Right atrium auricular region (tissue), 2 donors: ENCODE results near the gene TFDP2. TPM values are rescaled to one million over a fixed set of nuclear protein-coding genes. Genes with fewer than 3 reads are reported as not detected.
"Not testable (repeated sequence)": the region's sequence is repeated elsewhere in the genome, so short reads cannot be mapped to it uniquely, and the experiment has no call there.

ENCODE experiments used
- DNase-seq: peaks from one replicate; pipeline ENCODE4 v3.0.0-alpha.2; 2019; ENCODE audit warnings: low spot score
- H3K27ac ChIP-seq, 2 donors: fragments of 200-600 bp; sonication (generic); 1 replicate in 1 of 2; 2 replicates in 1 of 2; pipeline ENCODE4 v1.5.1; 2016 to 2019
- H3K27me3 ChIP-seq, 2 donors: fragments of 200-600 bp; sonication (generic); one replicate each; pipeline versions ENCODE4 v1.5.1 to v1.6.0; 2017 to 2019
- H3K36me3 ChIP-seq: fragments of 200-600 bp; sonication (generic); one replicate; pipeline ENCODE4 v1.5.1; 2016
- H3K4me1 ChIP-seq, 2 donors: fragments of 200-600 bp; sonication (generic); one replicate each; pipeline versions ENCODE4 v1.5.1 to v1.6.0; 2017 to 2019
- H3K4me3 ChIP-seq, 2 donors: fragments of 200-600 bp; sonication (generic); 1 replicate in 1 of 2; 2 replicates in 1 of 2; pipeline ENCODE4 v1.5.1; 2017 to 2019; ENCODE audit warnings: mild to moderate bottlenecking in 1 of 2, moderate library complexity in 1 of 2
- H3K9me3 ChIP-seq, 2 donors: fragments of 200-600 bp; sonication (generic); one replicate each; pipeline ENCODE4 v1.5.1; 2019
- total RNA-seq, 2 donors: library from RNA; depleted of rRNA; stranded (reverse); fragments of >200 nt; gene quantifications; one replicate each; pipeline ENCODE4 v1.1.0, GENCODE V29; 2016
- TF ChIP-seq, protein P1 (sequence below), 2 donors: fragments of 200-600 bp; sonication (generic); IDR thresholded peaks; one replicate each; pipeline ENCODE4 v1.5.1; 2019; ENCODE audit warnings: antibody characterized with exemption in 2 of 2

TFDP2 gene
- total RNA-seq, 2 donors from 2014 or later: 30.2 to 59.3 TPM

DNA sequence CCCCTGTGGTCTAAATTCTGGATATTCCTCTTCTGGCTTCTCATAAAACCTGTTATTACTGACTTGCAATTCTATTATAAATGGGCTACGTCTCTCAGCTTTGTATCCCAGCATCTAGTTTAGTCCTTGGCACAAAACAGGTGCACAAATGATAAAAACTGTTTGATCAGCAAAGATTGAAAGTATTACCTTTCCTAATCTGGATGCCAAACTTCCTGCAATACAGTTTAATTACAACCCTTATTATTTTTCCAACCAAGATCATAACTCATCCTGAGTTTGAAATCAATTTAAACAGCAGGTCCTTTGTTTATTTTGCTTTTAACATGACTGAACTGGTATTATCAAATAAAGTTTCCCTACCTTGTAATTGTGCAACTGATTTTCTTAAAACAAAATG is 140.3 kb downstream of the TFDP2 start:
- H3K27me3 ChIP-seq: no peaks in the 10 kb centered on the region
- H3K36me3 ChIP-seq: no peaks in the 10 kb centered on the region
- no peaks in the 10 kb centered on the region for H3K9me3 ChIP-seq
- TF ChIP-seq, protein P1, sequence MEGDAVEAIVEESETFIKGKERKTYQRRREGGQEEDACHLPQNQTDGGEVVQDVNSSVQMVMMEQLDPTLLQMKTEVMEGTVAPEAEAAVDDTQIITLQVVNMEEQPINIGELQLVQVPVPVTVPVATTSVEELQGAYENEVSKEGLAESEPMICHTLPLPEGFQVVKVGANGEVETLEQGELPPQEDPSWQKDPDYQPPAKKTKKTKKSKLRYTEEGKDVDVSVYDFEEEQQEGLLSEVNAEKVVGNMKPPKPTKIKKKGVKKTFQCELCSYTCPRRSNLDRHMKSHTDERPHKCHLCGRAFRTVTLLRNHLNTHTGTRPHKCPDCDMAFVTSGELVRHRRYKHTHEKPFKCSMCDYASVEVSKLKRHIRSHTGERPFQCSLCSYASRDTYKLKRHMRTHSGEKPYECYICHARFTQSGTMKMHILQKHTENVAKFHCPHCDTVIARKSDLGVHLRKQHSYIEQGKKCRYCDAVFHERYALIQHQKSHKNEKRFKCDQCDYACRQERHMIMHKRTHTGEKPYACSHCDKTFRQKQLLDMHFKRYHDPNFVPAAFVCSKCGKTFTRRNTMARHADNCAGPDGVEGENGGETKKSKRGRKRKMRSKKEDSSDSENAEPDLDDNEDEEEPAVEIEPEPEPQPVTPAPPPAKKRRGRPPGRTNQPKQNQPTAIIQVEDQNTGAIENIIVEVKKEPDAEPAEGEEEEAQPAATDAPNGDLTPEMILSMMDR (IDR thresholded peaks at IDR 0.05): no peak
- H3K4me3 ChIP-seq: no peak overlapping the region
- no peak overlapping the region for H3K27ac ChIP-seq
- H3K4me1 ChIP-seq: peaks cover 0 to 5% of the 10 kb centered on the region in 2 donors
- no peak for DNase-seq

DNA sequence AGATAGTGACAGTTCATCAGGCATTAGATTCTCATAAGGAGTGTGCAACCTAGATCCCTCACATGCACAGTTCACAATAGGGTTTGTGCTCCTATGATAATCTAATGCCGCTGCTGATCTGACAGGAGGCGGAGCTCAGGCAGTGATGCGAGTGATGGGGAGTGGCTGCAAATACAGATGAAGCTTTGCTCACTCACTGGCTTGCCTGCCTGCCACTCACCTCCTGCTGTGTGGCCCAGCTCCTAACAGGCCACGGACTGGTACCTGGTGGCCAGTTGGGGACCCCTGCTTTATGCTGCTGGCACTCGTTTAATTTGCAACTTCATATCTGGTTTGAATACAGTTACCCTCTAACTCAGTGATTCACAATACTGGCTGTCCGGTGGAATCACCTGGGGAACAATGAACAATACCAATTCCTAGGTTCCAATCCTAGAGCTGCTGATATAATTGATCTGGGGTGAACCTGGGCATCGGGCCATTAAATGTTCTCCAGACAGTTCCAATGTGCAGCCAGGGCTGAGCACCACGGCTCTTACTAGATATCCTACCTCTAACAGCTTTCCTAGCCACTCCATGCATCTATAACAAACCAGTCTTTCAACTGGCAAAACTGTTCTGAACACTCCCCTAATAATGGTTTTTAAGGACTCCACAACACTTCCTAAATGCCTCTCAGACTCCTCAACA is 141.5 kb downstream of the TFDP2 start:
- DNase-seq: no peak
- no peaks in the 10 kb centered on the region for H3K9me3 ChIP-seq
- no peaks in the 10 kb centered on the region for H3K36me3 ChIP-seq
- no peak overlapping the region for H3K4me3 ChIP-seq
- TF ChIP-seq, protein P1 (IDR thresholded peaks at IDR 0.05): no peak
- no peaks in the 10 kb centered on the region for H3K4me1 ChIP-seq
- no peaks in the 10 kb centered on the region for H3K27me3 ChIP-seq
- H3K27ac ChIP-seq: no peak overlapping the region

DNA sequence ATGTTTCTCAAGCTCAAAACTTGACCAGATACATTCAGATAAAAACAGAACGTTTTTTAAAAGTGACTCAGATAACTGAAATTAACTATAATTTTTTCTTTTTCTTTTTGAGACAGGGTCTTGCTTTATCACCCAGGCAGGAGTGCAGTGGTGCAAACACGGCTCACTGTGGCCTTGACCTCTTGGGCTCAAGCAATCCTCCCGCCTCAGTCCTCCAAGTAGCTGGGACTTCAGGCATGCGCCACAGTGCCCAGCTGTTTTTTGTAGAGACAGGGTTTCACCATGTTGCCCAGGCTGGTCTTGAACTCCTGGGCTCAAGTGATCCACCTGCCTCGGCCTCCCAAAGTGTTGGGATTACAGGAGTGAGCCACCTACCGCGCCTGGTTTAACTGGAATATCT is 144.4 kb downstream of the TFDP2 start:
- DNase-seq, H3K9me3 ChIP-seq, H3K27me3 ChIP-seq, H3K36me3 ChIP-seq, H3K4me1 ChIP-seq, H3K4me3 ChIP-seq, H3K27ac ChIP-seq: not testable (repeated sequence)

DNA sequence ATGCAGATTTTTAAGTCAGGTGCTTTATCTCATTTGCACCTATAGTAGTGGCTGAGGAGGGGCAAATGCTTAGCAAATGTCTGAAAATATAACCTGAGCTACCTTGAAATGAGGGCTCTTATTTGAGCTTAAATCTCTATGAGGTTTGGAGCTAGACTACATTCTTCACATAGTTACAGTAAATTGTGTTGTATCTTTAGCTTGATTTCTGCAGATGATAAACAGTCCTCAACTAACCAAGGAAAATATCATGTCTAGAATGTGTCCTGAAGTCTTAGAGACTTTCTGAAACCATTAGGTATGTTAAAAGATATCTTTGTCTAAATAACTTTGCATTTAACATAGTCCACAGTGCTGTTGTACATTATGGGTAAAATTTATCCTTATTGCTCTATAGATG is 145.3 kb downstream of the TFDP2 start:
- no peaks in the 10 kb centered on the region for H3K27me3 ChIP-seq
- H3K9me3 ChIP-seq: no peaks in the 10 kb centered on the region

DNA sequence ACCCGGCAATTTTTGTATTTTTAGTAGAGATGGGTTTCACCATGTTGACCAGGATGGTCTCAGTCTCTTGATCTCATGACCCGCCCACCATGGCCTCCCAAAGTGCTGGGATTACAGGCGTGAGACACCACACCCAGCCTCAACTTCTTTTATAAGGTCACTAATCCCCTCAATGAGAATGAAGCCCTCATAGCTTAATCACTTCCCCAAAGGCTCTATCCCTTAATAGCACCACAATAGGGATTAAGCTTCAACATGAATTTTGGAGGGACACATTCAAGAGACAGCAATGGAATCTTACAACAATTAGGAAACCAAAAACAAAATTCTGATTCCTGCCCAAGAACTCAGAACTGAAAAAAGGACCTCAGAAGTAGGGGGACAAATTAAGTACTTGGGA is 146.1 kb downstream of the TFDP2 start:
- Histone ChIP-seq H3K4me3 (no peak overlapping the region), H3K36me3 (no peaks in the 10 kb centered on the region), H3K9me3 (no peaks in the 10 kb centered on the region), H3K4me1 (no peaks in the 10 kb centered on the region), H3K27ac (no peak overlapping the region), H3K27me3 (no peaks in the 10 kb centered on the region)
- DNase-seq: no peak
- TF ChIP-seq, protein P1 (IDR thresholded peaks at IDR 0.05): no peak

More for the DNA sequence above, 145.3 kb downstream of the TFDP2 start:
- no peak overlapping the region for H3K27ac ChIP-seq
- TF ChIP-seq, protein P1 (IDR thresholded peaks at IDR 0.05): no peak
- no peaks in the 10 kb centered on the region for H3K4me1 ChIP-seq
- DNase-seq: no peak
- H3K36me3 ChIP-seq: no peaks in the 10 kb centered on the region
- H3K4me3 ChIP-seq: no peak overlapping the region

- H3K27ac ChIP-seq: no peak overlapping the region
- H3K9me3 ChIP-seq: no peaks in the 10 kb centered on the region
- no peak for DNase-seq
- H3K36me3 ChIP-seq: no peaks in the 10 kb centered on the region
- TF ChIP-seq, protein P1 (IDR thresholded peaks at IDR 0.05): no peak
- no peak overlapping the region for H3K4me3 ChIP-seq
- H3K27me3 ChIP-seq: no peaks in the 10 kb centered on the region
- H3K4me1 ChIP-seq: peaks cover 0 to 7% of the 10 kb centered on the region in 2 donors
These were observed 148.9 kb downstream of the TFDP2 start for GRCh38 chr3:142000325-142000870.
